SW480 (cell line): Measurements from ENCODE around the gene B4GALNT1.
"Not testable (repeated sequence)": the region's sequence is repeated elsewhere in the genome, so short reads cannot be mapped to it uniquely, and the experiment has no call there.

Experiments used
- DNase-seq: peaks from one replicate; pipeline ENCODE4 v3.0.0-alpha.2; 2016; ENCODE audit warnings: low spot score

B4GALNT1 gene

GRCh38 chr12:57632958-57633840 lies at the start of gene B4GALNT1:
Gene B4GALNT1 (minus strand): TSS chr12:57633201. CDS start chr12:57632132, 1,069 bp downstream.
- DNase-seq, result peak; percentile 69

DNA sequence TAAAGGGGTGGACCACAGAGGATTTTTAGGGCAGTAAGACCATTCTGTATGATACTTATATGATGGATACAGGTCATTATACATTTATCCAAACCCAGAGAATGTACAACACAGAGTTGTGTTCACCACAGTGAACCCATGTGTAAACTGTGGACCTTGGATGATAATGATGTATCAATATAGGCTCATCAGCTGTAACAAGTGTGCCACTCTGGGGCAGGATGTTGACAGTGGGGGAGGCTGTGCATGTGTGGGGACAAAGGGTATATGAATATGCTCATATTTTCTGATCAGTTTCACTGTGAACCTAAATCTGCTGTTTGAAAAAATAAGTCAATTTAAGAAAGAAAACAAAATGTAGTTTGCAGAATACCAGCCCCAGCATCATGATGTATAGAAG lies 46.7 kb upstream of the B4GALNT1 start:
- no peak for DNase-seq

- DNase-seq, result not testable (repeated sequence)
Observed at GRCh38 chr12:57677947-57678346, 44.9 kb upstream of the B4GALNT1 start.

DNA sequence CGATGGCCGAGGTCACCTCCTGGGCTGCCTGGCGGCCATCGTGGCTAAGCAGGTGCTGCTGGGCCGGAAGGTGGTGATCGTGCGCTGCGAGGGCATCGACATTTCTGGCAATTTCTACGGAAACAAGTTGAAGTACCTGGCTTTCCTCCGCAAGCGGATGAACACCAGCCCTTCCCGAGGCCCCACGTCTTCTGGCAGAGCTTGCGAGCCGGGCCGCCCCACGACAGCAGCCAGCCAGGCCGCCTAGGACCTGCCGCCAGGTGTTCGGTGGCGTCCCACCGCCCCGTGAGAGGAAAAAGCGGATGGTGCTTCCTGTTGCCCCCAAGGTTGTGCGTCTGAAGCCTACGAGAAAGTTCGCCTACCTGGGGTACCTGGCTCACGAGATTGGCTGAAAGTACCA lies 41.7 kb upstream of the B4GALNT1 start:
- no peak for DNase-seq

DNA sequence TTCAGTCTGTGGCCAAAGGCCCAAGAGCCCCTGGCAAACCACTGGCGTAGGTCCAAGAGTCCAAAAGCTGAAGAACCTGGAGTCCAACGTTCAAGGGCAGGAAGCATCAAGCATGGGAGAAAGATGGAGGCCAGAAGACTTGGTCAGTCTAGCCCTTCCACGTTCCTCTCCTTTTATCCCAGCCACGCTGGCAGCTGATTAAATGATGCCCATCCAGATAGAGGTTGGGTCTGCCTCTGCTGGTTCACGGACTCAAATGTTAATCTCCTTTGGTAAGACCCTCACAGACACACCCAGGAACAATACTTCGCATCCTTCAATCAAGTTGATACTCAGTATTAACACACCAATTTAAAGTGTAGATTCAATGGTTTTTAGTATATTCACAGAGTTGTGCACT lies 39.8 kb upstream of the B4GALNT1 start:
- DNase-seq, result no peak

DNA sequence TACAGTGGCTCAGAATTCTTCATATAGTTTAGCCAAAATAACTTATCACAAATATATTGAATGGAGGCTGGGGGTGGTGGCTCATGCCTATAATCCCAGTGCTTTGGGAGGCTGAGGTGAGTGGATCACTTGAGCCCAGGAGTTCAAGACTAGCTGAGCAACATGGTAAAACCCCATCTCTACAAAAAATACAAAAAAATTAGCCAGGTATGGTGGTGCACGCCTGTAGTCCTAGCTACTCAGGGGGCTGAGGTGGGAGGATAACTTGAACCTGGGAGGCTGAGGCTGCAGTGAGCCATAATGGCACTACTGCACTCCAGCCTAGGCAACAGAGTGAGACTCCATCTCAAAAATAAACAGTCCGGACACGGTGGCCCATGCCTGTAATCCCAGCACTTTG lies 38.8 kb upstream of the B4GALNT1 start:
- DNase-seq, result not testable (repeated sequence)

DNA sequence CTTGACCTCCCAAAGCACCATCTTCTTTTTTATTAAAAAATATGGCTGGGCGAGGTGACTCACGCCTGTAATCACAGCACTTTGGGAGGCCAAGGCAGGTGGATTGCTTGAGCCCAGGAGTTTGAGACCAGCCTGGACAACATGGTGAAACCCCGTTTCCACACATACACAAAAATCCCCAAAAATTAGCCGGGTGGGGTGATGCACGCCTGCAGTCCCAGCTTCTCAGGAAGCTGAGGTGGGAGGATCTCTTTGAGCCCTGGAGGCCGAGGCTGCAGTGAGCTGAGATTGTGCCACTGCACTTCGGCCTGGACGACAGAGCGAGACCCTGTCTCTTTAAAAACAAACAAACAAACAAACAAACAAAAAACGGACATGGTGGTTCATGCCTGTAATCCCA lies 36.7 kb upstream of the B4GALNT1 start:
- not testable (repeated sequence) for DNase-seq

GRCh38 chr12:57666897-57667296 lies 33.9 kb upstream of the B4GALNT1 start:
- no peak for DNase-seq

DNA sequence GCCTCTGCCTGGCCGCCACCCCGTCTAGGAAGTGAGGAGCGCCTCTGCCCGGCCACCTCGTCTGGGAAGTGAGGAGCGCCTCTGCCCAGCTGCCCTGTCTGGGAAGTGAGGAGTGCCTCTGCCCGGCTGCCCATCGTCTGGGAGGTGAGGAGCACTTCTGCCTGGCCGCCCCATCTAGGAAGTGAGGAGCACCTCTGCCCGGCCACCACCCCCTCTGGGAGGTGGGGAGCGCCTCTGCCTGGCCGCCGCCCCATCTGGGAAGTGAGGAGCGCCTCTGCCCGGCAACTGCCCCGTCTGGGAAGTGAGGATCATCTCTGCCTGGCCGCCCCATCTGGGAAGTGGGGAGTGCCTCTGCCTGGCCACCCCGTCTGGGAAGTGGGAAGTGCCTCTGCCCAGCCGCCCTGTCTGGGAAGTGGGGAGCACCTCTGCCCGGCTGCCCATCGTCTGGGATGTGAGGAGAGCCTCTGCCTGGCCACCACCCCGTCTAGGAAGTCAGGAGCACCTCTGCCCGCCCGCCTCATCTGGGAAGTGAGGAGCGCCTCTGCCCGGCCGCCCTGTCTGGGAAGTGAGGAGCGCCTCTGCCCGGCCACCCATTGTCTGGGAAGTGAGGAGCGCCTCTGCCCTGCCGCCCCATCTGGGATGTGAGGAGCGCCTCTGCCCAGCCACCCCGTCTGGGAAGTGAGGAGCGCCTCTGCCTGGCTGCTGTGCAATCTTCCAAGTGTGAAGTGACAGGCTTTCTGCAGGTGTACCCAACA lies 32.2 kb upstream of the B4GALNT1 start:
- not testable (repeated sequence) for DNase-seq

GRCh38 chr12:57661376-57661775 lies 28.4 kb upstream of the B4GALNT1 start:
- DNase-seq, result no peak

- no peak for DNase-seq
Observed at GRCh38 chr12:57658890-57659289, 25.9 kb upstream of the B4GALNT1 start.

DNA sequence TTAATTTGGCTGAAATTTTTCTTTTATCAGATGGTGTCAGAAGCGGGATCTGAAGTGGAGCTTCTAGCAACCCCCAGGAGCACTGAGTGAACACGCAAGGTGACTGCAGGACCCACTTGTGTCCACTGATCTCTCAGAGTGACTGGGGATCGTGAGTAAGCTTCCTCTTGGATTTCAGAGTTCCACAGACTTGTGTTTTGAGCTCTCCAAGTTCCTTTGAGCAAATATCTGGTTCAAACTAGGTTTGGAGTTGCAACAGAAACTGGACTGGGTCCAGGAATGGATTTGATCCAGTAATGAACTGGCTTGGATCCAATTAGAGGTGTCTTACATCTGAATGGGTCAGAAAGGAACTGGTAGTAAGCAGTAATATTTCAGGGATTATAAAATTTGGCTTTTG lies 24.7 kb upstream of the B4GALNT1 start:
- DNase-seq, result no peak

DNA sequence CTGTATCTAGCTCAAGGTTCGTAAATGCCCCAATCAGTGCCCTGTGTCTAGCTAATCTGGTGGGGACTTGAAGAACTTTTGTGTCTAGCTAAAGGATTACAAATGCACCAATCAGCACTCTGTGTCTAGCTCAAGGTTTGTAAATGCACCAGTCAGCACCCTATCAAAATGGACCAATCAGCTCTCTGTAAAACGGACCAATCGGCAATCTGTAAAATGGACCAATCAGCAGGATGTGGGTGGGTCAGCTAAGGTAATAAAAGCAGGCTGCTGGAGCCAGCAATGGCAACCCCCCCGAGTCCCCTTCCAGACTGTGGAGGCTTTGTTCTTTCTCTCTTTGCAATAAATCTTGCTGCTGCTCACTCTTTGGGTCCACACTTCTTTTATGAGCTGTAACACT lies 23.4 kb upstream of the B4GALNT1 start:
- DNase-seq, result not testable (repeated sequence)

DNA sequence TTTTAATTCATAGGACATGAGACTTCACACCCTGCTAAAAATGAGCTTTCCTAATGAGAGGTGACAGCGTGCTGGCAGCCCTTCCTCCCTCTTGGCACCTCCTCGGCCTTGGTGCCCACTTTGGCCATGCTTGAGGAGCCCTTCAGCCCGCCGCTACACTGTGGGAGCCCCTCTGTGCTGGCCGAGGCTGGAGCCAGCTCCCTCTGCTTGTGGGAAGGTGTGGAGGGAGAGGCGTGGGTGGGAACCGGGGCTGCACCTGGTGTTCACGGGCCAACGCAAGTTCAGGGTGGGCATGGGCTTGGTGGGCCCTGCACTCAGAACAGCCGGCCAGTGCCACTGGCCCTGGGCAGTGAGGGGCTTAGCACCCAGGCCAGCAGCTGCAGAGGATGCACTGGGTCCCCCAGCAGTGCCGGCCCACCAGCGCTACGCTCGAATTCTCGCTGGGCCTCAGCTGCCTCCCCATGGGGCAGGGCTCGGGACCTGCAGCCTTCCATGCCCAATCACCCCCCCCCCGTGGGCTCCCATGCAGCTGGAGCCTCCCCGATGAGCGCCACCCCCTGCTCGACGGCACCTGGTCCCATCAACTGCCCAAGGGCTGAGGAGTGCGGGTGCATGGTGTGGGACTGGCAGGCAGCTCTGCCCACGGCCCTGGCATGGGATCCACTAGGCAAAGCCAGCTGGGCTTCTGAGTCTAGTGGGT lies 22.7 kb upstream of the B4GALNT1 start:
- no peak for DNase-seq

DNA sequence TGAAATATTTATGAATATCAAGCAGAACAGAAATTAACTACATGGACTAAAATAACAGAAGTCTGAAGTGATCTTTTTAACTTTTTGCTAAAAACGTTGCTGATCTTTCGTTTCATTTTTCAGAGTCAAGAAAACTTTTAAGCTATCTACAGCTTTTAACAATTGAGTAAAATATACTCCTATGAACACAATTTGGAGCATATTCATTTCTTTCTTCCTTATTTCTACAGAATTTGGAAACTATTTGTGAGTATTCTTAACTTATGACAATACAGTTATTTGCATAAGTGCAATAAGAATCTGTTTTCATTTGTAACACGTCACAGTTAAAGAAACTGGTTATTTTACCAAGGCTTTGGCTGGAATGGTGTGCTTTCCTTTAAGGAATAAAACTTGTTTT lies 21.0 kb upstream of the B4GALNT1 start:
- no peak for DNase-seq

DNA sequence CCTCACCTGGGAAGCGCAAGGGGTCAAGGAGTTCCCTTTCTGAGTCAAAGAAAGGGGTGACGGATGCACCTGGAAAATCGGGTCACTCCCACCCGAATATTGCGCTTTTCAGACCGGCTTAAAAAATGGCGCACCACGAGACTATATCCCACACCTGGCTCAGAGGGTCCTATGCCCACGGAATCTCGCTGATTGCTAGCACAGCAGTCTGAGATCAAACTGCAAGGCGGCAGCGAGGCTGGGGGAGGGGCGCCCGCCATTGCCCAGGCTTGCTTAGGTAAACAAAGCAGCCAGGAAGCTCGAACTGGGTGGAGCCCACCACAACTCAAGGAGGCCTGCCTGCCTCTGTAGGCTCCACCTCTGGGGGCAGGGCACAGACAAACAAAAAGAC lies 13.7 kb upstream of the B4GALNT1 start:
- not testable (repeated sequence) for DNase-seq

GRCh38 chr12:57645990-57646658 lies 13.1 kb upstream of the B4GALNT1 start:
- not testable (repeated sequence) for DNase-seq

GRCh38 chr12:57641699-57642442 lies 8.9 kb upstream of the B4GALNT1 start:
- DNase-seq, result no peak

GRCh38 chr12:57640175-57641042 lies 7.4 kb upstream of the B4GALNT1 start:
- DNase-seq, result no peak

- DNase-seq, result no peak
Observed at GRCh38 chr12:57638096-57638495, 5.1 kb upstream of the B4GALNT1 start.
